GM18951 (cell line): ENCODE results near the gene EMC10.

Experiments
- POLR2A ChIP-seq: IDR thresholded peaks from 4 replicates; pipeline ENCODE4 v1.6.1; 2011; ENCODE audit warnings: mild to moderate bottlenecking; ENCODE audit not compliant: insufficient read length, insufficient read depth; ENCODE audit errors: extremely low read depth
- in situ Hi-C: fragments of 300-500 bp; cut with MboI; formaldehyde crosslinking; loops from one replicate; pipeline ENCODE4 v1.12.0; 2022; ENCODE audit warnings: low sequenced_read_pairs, mixed read lengths, inconsistent platforms; ENCODE audit not compliant: unreplicated experiment

EMC10 gene

GRCh38 chr19:50476907-50477238, 566 bp downstream of the EMC10 start:
- TF ChIP-seq POLR2A = no peak
- in situ Hi-C loops = no loop called here

GRCh38 chr19:50477751-50478515, 1.6 kb downstream of the EMC10 start:
- in situ Hi-C loops = no loop called here
- no peak for TF ChIP-seq POLR2A

GRCh38 chr19:50478901-50479715, 2.8 kb downstream of the EMC10 start:
- TF ChIP-seq POLR2A = no peak
- in situ Hi-C loops = no loop called here

- in situ Hi-C loops = no loop called here
- TF ChIP-seq POLR2A = no peak
These were observed 3.5 kb downstream of the EMC10 start for GRCh38 chr19:50479761-50480251.

DNA sequence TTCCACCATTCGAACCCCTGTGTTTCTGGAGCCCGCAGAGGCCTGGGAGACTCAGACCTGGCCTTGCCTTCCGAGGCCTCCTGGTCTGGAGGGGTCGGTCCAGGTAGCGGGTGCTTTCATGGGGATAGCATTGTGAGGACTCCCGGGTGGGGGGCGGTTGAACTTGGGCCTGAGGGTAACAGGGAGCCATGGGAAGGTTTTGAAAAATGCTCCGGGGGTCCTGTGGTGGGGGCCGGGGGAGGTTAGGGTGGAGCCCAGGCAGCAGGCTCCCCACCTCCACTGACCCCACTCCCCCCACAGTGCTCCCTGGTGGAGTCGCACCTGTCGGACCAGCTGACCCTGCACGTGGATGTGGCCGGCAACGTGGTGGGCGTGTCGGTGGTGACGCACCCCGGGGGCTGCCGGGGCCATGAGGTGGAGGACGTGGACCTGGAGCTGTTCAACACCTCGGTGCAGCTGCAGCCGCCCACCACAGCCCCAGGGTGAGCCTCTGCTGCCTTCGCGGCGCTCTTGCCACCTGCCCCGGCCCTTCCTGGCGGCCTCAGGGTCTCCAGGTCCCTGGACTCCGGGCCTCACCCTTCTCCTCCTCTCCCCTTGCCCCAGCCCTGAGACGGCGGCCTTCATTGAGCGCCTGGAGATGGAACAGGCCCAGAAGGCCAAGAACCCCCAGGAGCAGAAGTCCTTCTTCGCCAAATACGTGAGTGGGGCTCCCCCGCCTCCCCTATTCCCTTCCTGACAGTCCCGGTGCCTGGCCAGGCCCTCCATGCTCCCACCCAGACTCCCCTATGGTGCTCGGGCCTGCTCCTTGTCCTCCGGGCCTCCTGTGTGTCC, 4.2 kb downstream of the EMC10 start:
- in situ Hi-C loops = no loop called here
- TF ChIP-seq POLR2A = peak; percentile 6

- no peak for TF ChIP-seq POLR2A
- in situ Hi-C loops = no loop called here
These were observed 5.2 kb downstream of the EMC10 start for GRCh38 chr19:50481351-50482149.

GRCh38 chr19:50482271-50482855, 6.1 kb downstream of the EMC10 start:
- TF ChIP-seq POLR2A = no peak
- in situ Hi-C loops = no loop called here

DNA sequence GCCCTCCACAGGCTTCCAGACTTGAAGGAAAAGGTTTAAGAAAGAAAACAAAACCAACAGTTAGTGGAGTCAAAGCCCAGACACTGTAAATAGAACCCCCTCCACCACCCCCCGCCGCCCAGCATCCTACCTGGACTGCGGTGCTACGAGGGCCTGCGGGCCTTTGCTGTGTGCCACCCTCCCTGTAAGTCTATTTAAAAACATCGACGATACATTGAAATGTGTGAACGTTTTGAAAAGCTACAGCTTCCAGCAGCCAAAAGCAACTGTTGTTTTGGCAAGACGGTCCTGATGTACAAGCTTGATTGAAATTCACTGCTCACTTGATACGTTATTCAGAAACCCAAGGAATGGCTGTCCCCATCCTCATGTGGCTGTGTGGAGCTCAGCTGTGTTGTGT, 6.6 kb downstream of the EMC10 start:
- TF ChIP-seq POLR2A = no peak
- in situ Hi-C loops = no loop called here

DNA sequence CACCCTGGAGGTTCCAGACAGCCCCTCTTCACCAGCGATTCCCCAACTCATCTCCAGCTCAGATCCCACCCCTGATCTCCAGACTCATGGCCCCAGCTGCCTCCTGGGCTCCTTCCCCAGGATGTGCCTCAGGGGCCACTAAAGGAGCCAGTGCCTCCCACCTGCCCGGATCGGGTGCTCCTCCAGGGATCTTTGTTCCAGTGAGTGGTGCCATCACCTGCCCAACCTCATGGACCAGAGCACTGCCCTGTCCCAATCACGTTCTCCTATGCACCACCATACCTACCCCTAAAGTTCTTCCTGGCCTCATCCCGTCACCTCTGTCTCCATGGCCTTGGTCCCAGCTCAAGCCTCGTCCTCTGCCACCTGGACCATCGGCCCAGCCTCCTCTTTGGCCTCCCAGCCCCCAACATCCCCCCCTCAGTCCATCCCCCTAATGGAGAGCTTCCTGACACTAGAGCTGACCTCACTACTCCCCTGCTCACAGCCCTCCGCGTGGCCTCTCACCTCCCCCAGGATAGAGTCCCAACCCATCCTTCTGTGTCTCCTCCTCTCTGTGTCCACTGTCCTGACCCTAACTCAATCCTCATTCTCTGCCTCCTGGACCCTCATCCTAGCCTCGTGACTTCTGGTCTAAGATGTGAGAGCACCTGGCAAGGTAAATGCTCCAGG, 9.1 kb downstream of the EMC10 start:
- no peak for TF ChIP-seq POLR2A
- in situ Hi-C loops = no loop called here

DNA sequence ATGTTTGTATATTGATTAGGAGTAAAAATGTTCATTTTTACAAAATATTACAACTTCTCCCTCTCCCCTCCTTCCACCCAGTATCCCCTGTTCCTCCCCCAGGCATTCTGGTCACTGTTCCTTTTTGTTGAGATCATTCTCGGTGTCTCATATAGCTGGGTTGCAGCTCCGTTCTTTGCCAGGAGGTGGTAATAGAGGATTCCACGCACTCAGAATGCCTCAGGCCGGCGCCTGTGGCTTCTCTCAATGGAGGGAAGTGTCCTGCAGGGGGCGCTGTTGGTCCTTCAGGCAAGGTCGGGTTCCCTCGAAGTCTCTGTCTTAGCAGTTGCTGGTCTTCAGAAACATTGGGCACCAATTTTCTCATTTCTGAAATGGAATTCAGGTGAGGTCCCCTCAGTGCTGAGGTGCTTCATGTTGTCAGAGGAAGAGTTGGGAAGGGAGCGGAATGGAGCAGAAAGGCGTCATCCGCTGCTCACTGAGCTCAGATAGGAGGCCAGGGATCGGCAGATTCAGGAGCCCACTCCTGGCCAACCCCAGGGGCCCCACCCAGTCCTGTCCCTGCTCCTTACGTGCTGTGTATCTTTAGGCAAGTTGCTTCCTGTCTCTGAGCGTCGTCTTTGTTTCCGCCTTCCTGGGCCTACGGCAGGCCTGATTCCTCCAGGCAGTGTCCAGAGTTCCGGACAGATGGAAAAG, 10.7 kb downstream of the EMC10 start:
- in situ Hi-C loops = no loop called here
- TF ChIP-seq POLR2A = no peak
